Stimulated activated CD4-positive, alpha-beta T cell treated with anti-CD3 and anti-CD28 coated beads, TNF-alpha, amount 100 ng/mL, for 1 hour (primary cell): Measurements from ENCODE around the gene HDHD3.
"Not testable (repeated sequence)": the region's sequence is repeated elsewhere in the genome, so short reads cannot be mapped to it uniquely, and the experiment has no call there.

Source experiments
- DNase-seq, 3 donors: peaks; one replicate each; pipeline ENCODE4 v3.0.0-alpha.2; 2020; ENCODE audit warnings: low read depth in 3 of 3, low spot score in 1 of 3

The HDHD3 gene, protein sequence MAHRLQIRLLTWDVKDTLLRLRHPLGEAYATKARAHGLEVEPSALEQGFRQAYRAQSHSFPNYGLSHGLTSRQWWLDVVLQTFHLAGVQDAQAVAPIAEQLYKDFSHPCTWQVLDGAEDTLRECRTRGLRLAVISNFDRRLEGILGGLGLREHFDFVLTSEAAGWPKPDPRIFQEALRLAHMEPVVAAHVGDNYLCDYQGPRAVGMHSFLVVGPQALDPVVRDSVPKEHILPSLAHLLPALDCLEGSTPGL

DNA sequence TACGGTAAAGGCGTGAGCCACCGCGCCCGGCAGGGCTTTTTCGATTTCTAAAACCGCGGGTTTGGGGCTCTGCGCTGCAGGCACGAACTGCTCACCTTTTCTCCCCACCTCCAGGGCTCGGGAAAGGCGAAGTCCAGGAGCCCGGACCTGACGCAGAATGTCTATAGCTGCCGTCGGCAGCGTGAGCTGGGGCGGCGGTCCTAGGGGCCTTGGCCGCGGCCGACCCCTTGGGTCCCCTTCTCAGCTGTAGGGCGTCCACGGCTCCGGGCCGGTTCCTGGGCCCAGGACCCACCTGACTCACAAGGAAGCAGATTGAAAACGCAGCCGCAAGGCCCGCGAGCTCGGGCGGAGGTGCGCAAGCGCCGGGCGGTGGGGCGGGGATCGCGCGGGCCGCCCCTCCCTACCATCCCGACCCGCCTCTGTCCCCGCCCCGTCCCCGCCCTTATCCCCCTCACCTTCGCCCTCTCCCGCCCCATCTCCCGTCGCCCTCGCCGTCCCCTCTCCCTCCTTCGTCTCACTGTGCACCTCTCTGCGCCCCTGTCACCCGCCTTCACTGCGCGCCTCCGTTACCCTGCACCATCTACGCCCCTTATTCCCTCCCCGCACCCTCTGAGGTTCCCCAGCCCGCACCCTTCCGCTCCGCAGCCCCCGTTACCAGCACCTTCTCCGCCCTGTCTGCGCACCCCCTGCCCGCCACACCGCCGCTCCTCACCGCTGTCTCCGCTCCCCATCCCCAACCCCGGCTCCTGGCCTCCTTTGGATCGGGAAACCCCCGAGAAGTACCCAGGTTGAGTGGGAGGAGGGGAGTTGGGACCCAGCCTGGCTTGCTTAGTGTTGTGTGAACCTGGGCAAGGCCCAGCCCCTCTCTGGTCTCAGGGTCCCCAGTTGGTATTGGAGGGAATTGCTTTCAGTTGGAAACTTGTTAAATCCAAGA, at the start of gene HDHD3:
Gene HDHD3, minus strand, starts transcription at position 353 of the 934 bp plus-strand sequence. CDS start 2,632 bp downstream, outside the sequence.
- DNase-seq: peak; percentile 25 to 75 (median 66)

DNA sequence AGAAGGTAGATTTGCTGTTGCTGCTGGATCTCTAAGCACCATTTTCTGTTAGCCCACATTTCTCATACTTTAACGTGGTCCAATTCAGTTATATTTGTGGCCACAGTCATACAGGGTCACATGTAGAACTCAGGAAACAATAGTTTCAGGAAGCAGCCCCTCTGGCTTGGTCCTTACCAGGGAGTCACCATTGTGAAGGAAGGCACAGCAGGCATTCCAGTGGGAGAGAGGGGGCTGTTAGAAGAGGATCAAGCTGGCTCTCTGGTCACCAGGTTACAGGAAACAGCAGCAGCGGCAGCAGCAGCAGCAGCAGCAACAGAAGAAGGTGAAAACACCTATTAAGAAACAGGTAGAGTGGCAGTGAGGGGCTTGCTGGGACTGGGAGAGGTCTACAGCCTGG, 48.3 kb upstream of the HDHD3 start:
- DNase-seq: no peak

DNA sequence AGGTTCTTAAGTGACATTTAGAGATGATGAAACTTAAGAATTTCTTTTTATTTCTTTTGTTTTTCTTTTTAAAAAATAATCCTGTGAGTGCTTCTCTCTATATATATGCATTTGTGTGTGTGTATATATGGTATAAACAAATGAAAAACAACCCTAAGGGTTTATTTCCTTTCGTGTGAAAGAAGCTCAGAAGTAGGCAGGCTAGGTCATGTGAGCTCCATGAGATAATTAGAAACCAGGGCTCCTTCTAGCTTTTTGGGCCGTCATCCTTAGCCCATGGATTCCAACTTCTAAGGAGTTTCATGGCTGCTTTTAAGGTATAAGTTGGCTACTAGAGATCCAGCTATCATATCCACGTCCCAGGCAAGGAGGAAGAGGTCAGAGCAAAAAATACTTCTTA, 44.9 kb upstream of the HDHD3 start:
- no peak for DNase-seq

DNA sequence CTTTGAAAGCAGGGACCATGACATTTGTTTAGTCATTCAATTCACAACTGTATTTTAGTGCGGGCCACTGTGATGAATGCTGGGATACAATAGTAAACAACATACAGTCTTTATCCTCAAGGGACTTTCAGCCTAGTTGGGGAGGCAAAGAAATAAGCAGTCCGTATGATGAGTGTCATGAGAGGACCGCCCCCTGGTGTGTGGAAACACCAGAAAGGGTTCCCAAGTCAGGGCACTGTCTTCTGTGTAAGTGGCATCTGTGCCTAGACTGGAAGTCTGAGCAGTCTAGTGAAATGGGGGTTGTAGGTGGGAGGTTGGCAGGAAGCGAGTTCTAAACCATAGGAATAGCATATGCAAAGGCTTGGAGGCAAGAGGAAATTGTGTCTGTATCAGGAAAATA, 40.6 kb upstream of the HDHD3 start:
- DNase-seq: no peak

GRCh38 chr9:113416149-113416721, 39.4 kb upstream of the HDHD3 start:
- DNase-seq: no peak

GRCh38 chr9:113410207-113410864, 33.5 kb upstream of the HDHD3 start, which contains the start of the genes C9orf43 and POLE3:
Gene C9orf43, plus strand, starts transcription at chr9:113410747. Its CDS starts 2,747 bp downstream, at chr9:113413494.
Gene POLE3, minus strand, starts transcription at chr9:113410675. Its CDS starts 382 bp downstream, at chr9:113410293.
- peak; percentile 76 to 93 (median 83) for DNase-seq

DNA sequence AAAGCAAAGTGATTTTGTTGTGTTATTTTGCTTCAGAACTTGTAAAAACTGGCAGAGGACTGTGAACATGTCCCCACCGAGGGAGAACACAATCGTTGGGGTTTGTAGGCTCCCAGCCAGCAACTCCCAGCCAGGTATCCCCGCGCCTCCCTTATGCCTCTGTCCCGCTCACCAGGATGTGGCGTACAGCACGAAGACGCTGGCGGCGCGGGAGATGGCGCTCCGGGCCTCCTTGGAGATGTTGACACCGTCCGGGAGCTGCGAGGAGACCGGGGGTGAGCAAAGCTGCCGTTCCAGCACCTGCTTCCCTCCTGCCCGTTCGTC, 33.1 kb upstream of the HDHD3 start:
- no peak for DNase-seq

GRCh38 chr9:113409481-113409880, 32.7 kb upstream of the HDHD3 start:
- DNase-seq: no peak

- DNase-seq: peak in 1 of 3 donors; percentile 18
Observed at GRCh38 chr9:113406873-113407511, 30.2 kb upstream of the HDHD3 start.

GRCh38 chr9:113406353-113406752, 29.6 kb upstream of the HDHD3 start:
- DNase-seq: not testable (repeated sequence)

DNA sequence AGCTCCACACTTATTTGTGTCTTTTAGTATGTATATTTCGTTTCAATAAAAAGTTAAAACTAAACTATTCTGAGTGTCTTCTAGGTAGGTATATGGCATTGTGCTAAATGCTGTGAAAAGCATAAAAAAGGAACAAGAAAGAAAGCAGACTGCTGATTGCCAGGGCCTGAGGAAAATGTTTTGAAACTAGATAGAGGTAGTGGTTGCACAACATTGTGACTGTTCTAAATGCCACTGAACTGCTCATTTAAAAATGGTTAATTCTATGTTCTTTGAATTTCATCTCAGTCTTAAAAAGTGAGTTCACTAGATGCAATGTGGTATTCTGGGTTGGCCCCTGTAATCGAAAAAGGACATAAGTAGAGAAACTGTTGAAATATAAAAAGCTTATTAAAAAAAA, 26.9 kb upstream of the HDHD3 start:
- no peak for DNase-seq

DNA sequence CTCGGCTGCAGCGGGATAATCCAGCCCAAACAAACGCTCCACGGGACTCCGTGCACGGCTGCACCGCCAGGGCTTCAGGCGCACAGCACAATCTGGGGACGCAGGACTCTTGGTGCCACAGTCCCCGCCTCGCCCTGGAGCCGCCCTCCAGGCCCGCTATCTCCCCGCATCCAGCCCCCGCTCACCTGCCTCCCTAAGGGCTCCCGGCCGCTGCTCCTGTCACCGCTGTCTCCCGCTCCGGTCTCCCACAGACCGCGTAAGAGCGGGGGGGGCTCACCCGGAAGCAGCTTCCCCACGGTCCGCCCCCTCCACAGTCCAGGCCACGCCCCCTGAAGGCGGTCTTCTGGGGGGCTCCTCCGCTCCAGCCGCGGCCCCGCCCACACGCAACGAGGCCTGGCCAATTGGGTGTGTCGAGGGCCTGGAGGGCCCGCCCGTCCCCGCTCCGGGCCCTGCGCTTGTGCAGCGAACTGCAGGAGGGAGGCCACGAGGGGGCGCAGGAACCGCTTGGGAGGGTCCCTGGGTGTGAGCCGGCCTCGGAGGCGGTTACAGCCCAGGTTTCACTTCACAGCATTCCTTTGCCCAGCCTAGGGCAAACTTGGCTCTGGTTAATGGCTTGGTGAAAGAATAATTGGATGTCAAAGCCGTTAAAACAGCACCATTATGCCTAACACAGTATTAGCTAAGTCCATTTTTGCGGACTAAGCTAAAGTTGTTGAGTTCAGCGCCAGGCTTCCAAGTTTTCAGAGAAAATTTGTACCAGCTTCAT, 24.4 kb upstream of the HDHD3 start, which contains the start of gene ALAD:
Gene ALAD, minus strand, starts transcription at position 258 of the 766 bp plus-strand sequence. CDS start 7,725 bp downstream, outside the sequence.
- peak; percentile 98 to 99 (median 99) for DNase-seq

DNA sequence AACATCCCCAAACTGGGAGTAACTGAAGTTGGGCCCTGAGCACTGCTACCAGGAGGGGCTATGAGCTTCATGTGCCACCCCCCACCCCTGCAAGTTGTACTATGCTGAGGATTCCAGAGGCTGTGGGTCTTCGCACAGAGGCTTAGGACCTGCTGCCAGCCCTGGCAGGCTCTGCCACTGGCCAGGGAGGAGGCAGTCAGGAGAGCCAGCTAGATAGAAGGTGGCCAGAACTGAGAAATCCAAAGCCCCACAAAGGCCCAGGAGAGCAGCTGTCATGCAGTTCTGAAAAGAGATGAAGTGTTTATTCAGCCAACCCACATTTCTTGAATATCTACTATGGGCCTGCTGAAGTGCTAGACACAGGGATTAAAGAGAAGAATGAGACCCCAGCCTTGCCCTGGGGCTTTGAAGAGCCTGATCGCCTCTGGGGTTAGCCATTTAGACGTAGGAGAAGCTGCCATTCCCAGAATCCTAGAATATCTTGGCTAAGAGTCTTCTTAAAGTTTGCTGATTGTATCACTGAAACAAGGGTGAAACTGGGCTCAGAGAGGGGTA, 22.9 kb upstream of the HDHD3 start:
- no peak for DNase-seq

GRCh38 chr9:113398796-113399195, 22.0 kb upstream of the HDHD3 start:
- no peak for DNase-seq

DNA sequence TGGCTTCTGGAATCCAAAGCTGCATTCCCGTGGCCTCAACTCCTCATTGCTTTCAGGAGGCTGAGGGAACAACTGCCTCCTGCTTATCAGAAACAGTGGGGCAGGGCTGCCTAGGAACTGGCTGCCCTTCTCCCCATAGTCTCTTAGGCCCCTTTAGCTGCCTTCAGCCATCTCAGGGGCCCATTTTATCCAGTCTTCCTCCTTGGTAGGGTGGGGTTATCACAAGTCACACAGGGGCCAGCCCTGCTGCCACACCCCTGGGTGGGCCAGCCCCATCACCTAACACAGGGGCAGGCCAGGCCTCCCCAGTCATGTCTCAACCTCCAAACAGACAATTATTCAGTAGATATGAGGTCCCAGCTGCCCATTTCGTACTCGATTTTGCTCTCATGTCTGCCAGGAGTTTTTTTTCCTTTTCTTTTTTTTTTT, 20.4 kb upstream of the HDHD3 start:
- no peak for DNase-seq

GRCh38 chr9:113395000-113395861, 18.4 kb upstream of the HDHD3 start:
- DNase-seq: no peak

DNA sequence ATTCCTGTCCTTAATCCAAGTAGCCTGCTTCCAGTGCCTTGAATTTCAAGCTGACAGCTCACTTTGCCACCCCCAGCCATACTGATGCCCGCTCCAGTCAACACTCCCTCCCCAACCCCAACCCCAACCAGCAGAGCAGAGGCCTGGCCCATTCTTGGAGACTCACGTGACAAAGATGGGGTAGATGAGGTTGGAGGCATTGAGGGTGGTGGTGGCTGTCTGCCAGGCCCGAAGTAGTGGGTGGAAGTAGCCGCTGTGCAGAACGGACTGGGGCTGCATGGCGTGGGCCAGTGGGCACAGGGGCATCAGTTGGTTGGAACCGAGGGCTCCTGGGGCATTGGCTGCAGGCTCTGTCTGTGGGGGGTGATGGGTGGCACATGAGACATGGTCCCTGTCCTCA, 16.5 kb upstream of the HDHD3 start:
- no peak for DNase-seq

DNA sequence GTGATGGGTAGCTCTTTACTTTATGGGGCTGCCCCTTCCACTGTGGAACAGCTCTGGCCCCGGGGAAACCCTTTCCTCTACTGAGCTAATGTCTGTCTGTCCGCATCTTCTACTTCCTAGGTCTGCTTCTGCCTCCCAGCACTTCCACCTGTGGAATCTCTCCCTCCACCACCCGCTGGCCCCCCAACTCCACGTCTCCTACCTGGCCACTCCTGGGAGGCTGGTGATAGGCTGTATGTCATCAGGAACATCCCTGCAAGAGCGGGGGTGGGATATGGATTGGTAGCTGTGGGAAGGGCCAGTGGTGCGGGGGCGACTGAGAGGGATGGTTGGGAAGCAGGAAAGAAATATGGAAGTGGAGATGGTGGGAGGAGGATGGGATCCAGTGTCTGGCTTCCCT, 15.1 kb upstream of the HDHD3 start:
- DNase-seq: no peak
